K562 treated with DMSO at 1 percent for 48 hours (cell line): Measurements from ENCODE around the gene AFMID. TPM values are rescaled to one million over a fixed set of nuclear protein-coding genes. Genes with fewer than 3 reads are reported as not detected.

Experiments
- total RNA-seq: library from RNA; unstranded; fragments of 300-600 nt; gene quantifications from 2 replicates; pipeline ENCODE4 v1.2.3, GENCODE V29; 2022; ENCODE audit warnings: low replicate concordance; ENCODE audit errors: extremely low read depth

AFMID gene
- not detected in 2 replicates for total RNA-seq

GRCh38 chr17:78186692-78187595 is at the start of gene AFMID, which contains the start of gene TK1:
Gene AFMID, plus strand, starts transcription at chr17:78187362. Its CDS starts 9 bp downstream, at chr17:78187371.
Gene TK1, minus strand, starts transcription at chr17:78187052. Its CDS starts 58 bp downstream, at chr17:78186994.

GRCh38 chr17:78168242-78168902 is 18.8 kb upstream of the AFMID start, which contains the start of gene SYNGR2:
Gene SYNGR2, plus strand, starts transcription at chr17:78168581. Its CDS starts 36 bp downstream, at chr17:78168617.

GRCh38 chr17:78214016-78214705 is 27.0 kb downstream of the AFMID start, which contains the start of gene BIRC5:
Gene BIRC5, plus strand, starts transcription at chr17:78214253. Its CDS starts 64 bp downstream, at chr17:78214317.

GRCh38 chr17:78230996-78231935 is 44.1 kb downstream of the AFMID start, which contains the start of gene TMEM235:
Gene TMEM235, plus strand, starts transcription at chr17:78231631. Its CDS starts 393 bp downstream, at chr17:78232024.

Other genes starting within 250 kb of the AFMID start
- not detected in 2 replicates for gene TNRC6C, start 228.7 kb upstream of the AFMID start, total RNA-seq
- gene TMC6, start 58.6 kb upstream of the AFMID start, total RNA-seq: not detected in 2 replicates
- gene TMC8, start 56.6 kb upstream of the AFMID start, total RNA-seq: not detected in 2 replicates
- not detected in 2 replicates for gene C17orf99, start 41.0 kb upstream of the AFMID start, total RNA-seq
- not detected in 2 replicates for gene SYNGR2, start 18.8 kb upstream of the AFMID start, total RNA-seq
- gene TK1, start 310 bp upstream of the AFMID start, total RNA-seq: not detected in 2 replicates
- gene BIRC5, start 26.9 kb downstream of the AFMID start, total RNA-seq: 187 TPM in 1 of 2 replicates, not detected in the other
- gene TMEM235, start 44.3 kb downstream of the AFMID start, total RNA-seq: not detected in 2 replicates
- gene SOCS3, start 172.7 kb downstream of the AFMID start, total RNA-seq: not detected in 2 replicates
- not detected in 2 replicates for gene PGS1, start 191.3 kb downstream of the AFMID start, total RNA-seq